H9 (cell line): ENCODE results near the gene SLC38A1. TPM values are rescaled to one million over a fixed set of nuclear protein-coding genes. Genes with fewer than 3 reads are reported as not detected.

ENCODE experiments used
- DNase-seq: peaks from one replicate; pipeline ENCODE4 v3.0.0-alpha.2; 2017
- H2AFZ ChIP-seq: one replicate; pipeline ENCODE4 v1.6.1; 2013; ENCODE audit warnings: mild to moderate bottlenecking, low read length, control low read depth, moderate library complexity
- H2AK5ac ChIP-seq: 2 replicates; pipeline ENCODE4 v1.6.1; 2013; ENCODE audit warnings: low read length, control low read depth, mixed read lengths; ENCODE audit not compliant: insufficient read length
- H2BK120ac ChIP-seq: one replicate; pipeline ENCODE4 v1.6.1; 2013; ENCODE audit warnings: low read depth, mild to moderate bottlenecking, low read length, control low read depth, inconsistent platforms; ENCODE audit not compliant: poor library complexity, severe bottlenecking
- H2BK12ac ChIP-seq: 2 replicates; pipeline ENCODE4 v1.6.1; 2013; ENCODE audit warnings: low read length, control low read depth, mixed read lengths, low read depth; ENCODE audit not compliant: insufficient read length
- H2BK15ac ChIP-seq: 2 replicates; pipeline ENCODE4 v1.6.1; 2013; ENCODE audit warnings: low read depth, low read length, control low read depth
- H2BK20ac ChIP-seq: one replicate; pipeline ENCODE4 v1.6.1; 2013; ENCODE audit warnings: low read depth, mild to moderate bottlenecking, low read length, control low read depth, inconsistent platforms; ENCODE audit not compliant: poor library complexity, severe bottlenecking
- H2BK5ac ChIP-seq: 2 replicates; pipeline ENCODE4 v1.6.1; 2013; ENCODE audit warnings: low read length, control low read depth, mixed read lengths; ENCODE audit not compliant: insufficient read length
- H3K14ac ChIP-seq: 2 replicates; pipeline ENCODE4 v1.6.1; 2013; ENCODE audit warnings: low read length, control low read depth; ENCODE audit not compliant: insufficient read depth
- H3K18ac ChIP-seq: 2 replicates; pipeline ENCODE4 v1.6.1; 2013; ENCODE audit warnings: low read depth, mild to moderate bottlenecking, mixed read lengths, low read length, control low read depth; ENCODE audit not compliant: insufficient read length
- H3K23ac ChIP-seq: 2 replicates; pipeline ENCODE4 v1.6.1; 2013; ENCODE audit warnings: low read length, control low read depth, mixed read lengths, low read depth; ENCODE audit not compliant: insufficient read length
- H3K23me2 ChIP-seq: 2 replicates; pipeline ENCODE4 v1.6.1; 2013; ENCODE audit warnings: low read depth, mild to moderate bottlenecking, mixed read lengths, low read length, control low read depth; ENCODE audit not compliant: insufficient read length, poor library complexity, severe bottlenecking
- H3K27ac ChIP-seq: 2 replicates; pipeline ENCODE4 v1.5.1; 2013; ENCODE audit warnings: low read length, control low read depth, mixed read lengths, low read depth; ENCODE audit not compliant: insufficient read length
- H3K27me3 ChIP-seq: 2 replicates; pipeline ENCODE4 v1.6.1; 2013; ENCODE audit warnings: low read length, control low read depth, inconsistent platforms; ENCODE audit not compliant: insufficient read depth
- H3K4ac ChIP-seq: 2 replicates; pipeline ENCODE4 v1.6.1; 2013; ENCODE audit warnings: low read depth, mild to moderate bottlenecking, control low read depth, inconsistent platforms, low read length, moderate library complexity
- H3K4me1 ChIP-seq: 2 replicates; pipeline ENCODE4 v1.6.1; 2013; ENCODE audit warnings: low read length, control low read depth, inconsistent platforms; ENCODE audit not compliant: insufficient read depth
- H3K4me2 ChIP-seq: 2 replicates; pipeline ENCODE4 v1.6.1; 2013; ENCODE audit warnings: low read length, control low read depth, mixed read lengths; ENCODE audit not compliant: insufficient read length, insufficient read depth
- H3K56ac ChIP-seq: 2 replicates; pipeline ENCODE4 v1.6.1; 2013; ENCODE audit warnings: low read depth, mild to moderate bottlenecking, mixed read lengths, low read length, control low read depth; ENCODE audit not compliant: insufficient read length
- H3K79me1 ChIP-seq: 2 replicates; pipeline ENCODE4 v1.6.1; 2013; ENCODE audit warnings: low read depth, mild to moderate bottlenecking, moderate library complexity, low read length, control low read depth, inconsistent platforms; ENCODE audit not compliant: insufficient read depth, poor library complexity, severe bottlenecking
- H3K79me2 ChIP-seq: 2 replicates; pipeline ENCODE4 v1.6.1; 2013; ENCODE audit warnings: low read length, control low read depth, inconsistent platforms; ENCODE audit not compliant: insufficient read depth
- H3K9ac ChIP-seq: 2 replicates; pipeline ENCODE4 v1.6.1; 2013; ENCODE audit warnings: low read length, control low read depth, mixed read lengths; ENCODE audit not compliant: insufficient read length; ENCODE audit errors: extremely low read depth
- H3K9me3 ChIP-seq: one replicate; pipeline ENCODE4 v1.6.1; 2013; ENCODE audit warnings: low read depth, low read length, inconsistent platforms; ENCODE audit not compliant: control insufficient read depth
- H3T11ph ChIP-seq: one replicate; pipeline ENCODE4 v1.6.1; 2013; ENCODE audit warnings: mild to moderate bottlenecking, low read length, control low read depth, inconsistent platforms
- H4K20me1 ChIP-seq: one replicate; pipeline ENCODE4 v1.6.1; 2013; ENCODE audit not compliant: control insufficient read depth, insufficient read length, insufficient read depth
- H4K5ac ChIP-seq: 2 replicates; pipeline ENCODE4 v1.6.1; 2013; ENCODE audit warnings: low read depth, mild to moderate bottlenecking, mixed read lengths, low read length, control low read depth; ENCODE audit not compliant: insufficient read length
- H4K8ac ChIP-seq: replicated peaks from 2 replicates; pipeline ENCODE4 v1.6.1; 2013; ENCODE audit warnings: low read length, control low read depth, mixed read lengths, low read depth; ENCODE audit not compliant: insufficient read length
- H4K91ac ChIP-seq: 2 replicates; pipeline ENCODE4 v1.6.1; 2013; ENCODE audit warnings: low read depth, mild to moderate bottlenecking, moderate library complexity, mixed read lengths, low read length, control low read depth; ENCODE audit not compliant: insufficient read length
- H3K27ac Mint-ChIP-seq, 3 experiments: 2 replicates in 2 of 3; 3 replicates in 1 of 3; pipeline ENCODE4 v1.8.0; 2020 to 2021; ENCODE audit warnings: mixed read lengths in 3 of 3, mild to moderate bottlenecking in 1 of 3, moderate library complexity in 1 of 3
- H3K27me3 Mint-ChIP-seq: 2 replicates; pipeline ENCODE4 v1.8.0; 2021; ENCODE audit warnings: low read depth, mild to moderate bottlenecking, moderate library complexity, mixed read lengths
- H3K36me3 Mint-ChIP-seq, 3 experiments: 2 replicates in 2 of 3; 3 replicates in 1 of 3; pipeline ENCODE4 v1.8.0; 2020 to 2021; ENCODE audit warnings: low read depth in 3 of 3, mixed read lengths in 3 of 3; ENCODE audit not compliant: insufficient read depth in 1 of 3
- H3K4me1 Mint-ChIP-seq, 2 experiments: 2 replicates each; pipeline ENCODE4 v1.8.0; 2020; ENCODE audit warnings: mixed read lengths in 2 of 2
- H3K4me3 Mint-ChIP-seq, 2 experiments: 2 replicates in 1 of 2; 3 replicates in 1 of 2; pipeline ENCODE4 v1.8.0; 2020 to 2021; ENCODE audit warnings: mild to moderate bottlenecking in 2 of 2, mixed read lengths in 2 of 2, moderate library complexity in 1 of 2
- H3K9me3 Mint-ChIP-seq, 2 experiments: 2 replicates in 1 of 2; 3 replicates in 1 of 2; pipeline ENCODE4 v1.8.0; 2020; ENCODE audit warnings: mild to moderate bottlenecking in 2 of 2, mixed read lengths in 2 of 2, moderate library complexity in 1 of 2
- CTCF ChIP-seq: fragments of 200-600 bp; sonication (generic); conservative IDR thresholded peaks from 3 replicates; pipeline ENCODE4 v1.8.0; 2021; ENCODE audit warnings: antibody characterized with exemption, mild to moderate bottlenecking
- WGBS: extraction: QIAGEN DNeasy Blood & Tissue Kit; methylation state at CpG from one replicate; pipeline ENCODE4 v1.1.7; 2013; ENCODE audit warnings: missing lambda C conversion rate, low lambda C conversion rate, mixed read lengths; ENCODE audit not compliant: insufficient read length; ENCODE audit errors: extremely low coverage; 5-methylcytosine and 5-hydroxymethylcytosine counted together
- total RNA-seq: library from RNA; stranded (reverse); gene quantifications from 2 replicates; pipeline ENCODE4 v1.2.1, GENCODE V29; 2021

SLC38A1 gene
- total RNA-seq, 1 experiment from 2014 or later = 216 TPM

DNA sequence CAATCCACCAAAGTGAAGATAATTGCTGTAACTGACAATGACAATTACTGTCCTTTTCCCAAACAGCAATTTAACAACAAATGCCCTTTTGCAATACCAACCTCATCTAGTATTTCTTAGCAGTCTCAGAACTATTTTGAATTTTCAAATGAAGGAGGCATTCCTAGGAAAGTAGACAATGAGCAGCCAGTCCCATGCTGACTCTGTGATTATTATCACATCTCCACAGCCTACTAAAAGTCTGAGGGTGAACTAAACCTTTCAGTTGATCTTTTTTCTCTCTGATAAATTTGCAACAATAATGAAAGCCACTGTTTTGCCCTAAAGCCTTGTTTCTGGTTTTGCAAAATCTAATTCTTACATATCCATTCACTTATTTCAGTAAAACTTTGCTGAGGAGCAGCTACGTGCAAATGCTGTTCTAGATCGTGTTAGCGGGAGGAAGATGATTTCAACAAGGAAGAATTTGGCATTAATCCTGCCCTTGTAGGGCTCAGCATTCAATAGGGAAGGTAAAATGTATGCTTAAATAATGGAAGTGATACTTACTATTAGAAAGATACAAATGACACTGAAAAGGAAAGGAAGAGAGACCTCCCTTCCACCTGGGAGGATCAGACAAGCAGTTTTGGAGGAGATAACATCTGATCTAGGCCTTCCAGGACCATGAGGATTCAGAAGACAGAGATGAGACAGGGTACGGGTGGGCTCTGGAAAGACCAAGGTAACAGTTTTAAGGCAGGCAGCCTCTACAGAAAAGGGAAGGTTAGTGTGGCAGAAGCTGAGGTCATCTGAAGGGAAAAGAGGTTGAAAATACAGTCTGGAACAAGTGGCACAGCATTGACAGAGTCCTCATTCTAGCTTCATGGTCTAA lies 47.4 kb downstream of the SLC38A1 start:
- H2BK120ac ChIP-seq = no peak overlapping the region
- H3K18ac ChIP-seq = no peak overlapping the region
- no peak overlapping the region for H3K56ac ChIP-seq
- no peak overlapping the region for H3K4ac ChIP-seq
- H3K23me2 ChIP-seq = no peaks in the 10 kb centered on the region
- no peak overlapping the region for H2BK15ac ChIP-seq
- no peak overlapping the region for H3T11ph ChIP-seq
- no peak overlapping the region for H3K9ac ChIP-seq
- H3K4me1 ChIP-seq = no peaks in the 10 kb centered on the region; the same call in 1 of the 2 replicates
- H2AK5ac ChIP-seq = no peak overlapping the region
- Mint-ChIP-seq H3K4me3 (peak overlapping the region in 1 of 2 experiments; percentile 12; a peak in 1 of 5 replicates), H3K4me1 (peaks cover 42 to 44% of the 10 kb centered on the region in 2 experiments), H3K36me3 (peaks cover 49 to 90% (median 66%) of the 10 kb centered on the region in 3 experiments; a peak in 6 of 7 replicates), H3K27ac (peak overlapping the region; percentile 82 to 90 (median 87)), H3K9me3 (no peaks in the 10 kb centered on the region), H3K27me3 (no peaks in the 10 kb centered on the region)
- TF ChIP-seq CTCF = no peak
- no peak overlapping the region for H4K8ac ChIP-seq
- no CpG with 5 or more reads among the region's 4 CpGs for WGBS
- H3K4me2 ChIP-seq = no peak overlapping the region
- H3K79me2 ChIP-seq = peaks cover 2% of the 10 kb centered on the region; the same call in 1 of the 2 replicates
- H3K23ac ChIP-seq = no peak overlapping the region
- no peak overlapping the region for H4K91ac ChIP-seq
- no peaks in the 10 kb centered on the region for H3K27me3 ChIP-seq
- no peak overlapping the region for H3K14ac ChIP-seq
- no peak overlapping the region for H2BK20ac ChIP-seq
- H3K79me1 ChIP-seq = peaks cover under 1% of the 10 kb centered on the region
- no peak overlapping the region for H2BK12ac ChIP-seq
- H4K20me1 ChIP-seq = no peaks in the 10 kb centered on the region
- H2BK5ac ChIP-seq = no peak overlapping the region
- H3K27ac ChIP-seq = no peak overlapping the region
- DNase-seq = no peak
- H2AFZ ChIP-seq = no peak overlapping the region
- no peak overlapping the region for H4K5ac ChIP-seq
- no peaks in the 10 kb centered on the region for H3K9me3 ChIP-seq
